ENCODE measurements around the gene PI4KA.
"Not testable (repeated sequence)": the region's sequence is repeated elsewhere in the genome, so short reads cannot be mapped to it uniquely, and the experiment has no call there.

Gene PI4KA

DNA sequence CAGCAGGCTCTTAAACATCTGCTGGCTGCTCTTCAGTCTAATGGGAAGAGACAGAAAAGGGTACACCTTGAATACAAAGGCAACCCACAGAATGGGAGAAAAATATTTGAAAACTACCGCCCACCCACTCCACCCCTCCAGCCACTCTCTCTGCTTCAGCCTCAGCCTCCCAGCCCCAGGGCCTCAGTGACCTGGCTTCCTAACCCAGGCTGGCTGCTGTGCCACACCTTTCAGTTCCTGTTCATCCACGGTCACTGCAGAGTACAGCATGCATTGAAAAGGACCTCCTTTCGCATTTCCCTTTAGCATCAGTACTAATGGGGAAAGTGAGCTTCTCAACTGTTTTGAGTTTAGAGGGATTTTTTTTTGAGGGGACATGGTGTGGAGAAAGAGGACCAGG lies 113.5 kb downstream of the PI4KA start:
- H3K9ac ChIP-seq (ENCODE audit: low read length): no peak overlapping the region
- H3K4me3 ChIP-seq (ENCODE audit: low read length): no peak overlapping the region
- no peaks in the 10 kb centered on the region for H3K4me1 ChIP-seq (ENCODE audit: control insufficient read depth, low read depth, low read length)
- no peak overlapping the region for H3K27ac ChIP-seq (ENCODE audit: low read length)
- H3K27me3 ChIP-seq (ENCODE audit: control insufficient read depth, insufficient read depth, low read length): no peaks in the 10 kb centered on the region
- no peaks in the 10 kb centered on the region for H3K9me3 ChIP-seq (ENCODE audit: control insufficient read depth, low read depth, low read length)
- H3K36me3 ChIP-seq (ENCODE audit: control insufficient read depth, low read depth, low read length): peaks cover 6% of the 10 kb centered on the region

DNA sequence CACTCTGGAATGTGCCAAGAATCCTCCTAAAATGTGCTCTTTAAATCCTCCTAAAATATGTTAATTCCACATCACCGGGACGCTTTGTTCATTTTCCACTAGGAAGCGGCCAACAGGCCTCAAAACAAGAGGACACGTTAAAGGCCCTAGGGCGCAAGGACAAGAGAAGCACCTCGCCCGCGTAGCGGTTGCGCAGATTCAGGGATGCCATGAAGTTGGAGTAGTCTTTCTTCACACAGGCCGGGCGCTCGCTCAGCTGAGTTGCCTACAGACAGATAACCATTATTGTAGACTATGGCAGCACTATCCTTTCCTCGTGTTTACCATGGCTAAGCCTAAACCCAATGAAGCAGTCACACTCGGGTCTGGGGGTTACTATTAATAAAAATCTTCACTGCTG lies 114.2 kb downstream of the PI4KA start:
- Histone ChIP-seq H3K4me3 (ENCODE audit: low read length) (no peak overlapping the region), H3K36me3 (ENCODE audit: control insufficient read depth, low read depth, low read length) (peaks cover 6% of the 10 kb centered on the region), H3K9me3 (ENCODE audit: control insufficient read depth, low read depth, low read length) (no peaks in the 10 kb centered on the region), H3K9ac (ENCODE audit: low read length) (no peak overlapping the region), H3K27ac (ENCODE audit: low read length) (no peak overlapping the region), H3K4me1 (ENCODE audit: control insufficient read depth, low read depth, low read length) (no peaks in the 10 kb centered on the region), H3K27me3 (ENCODE audit: control insufficient read depth, insufficient read depth, low read length) (no peaks in the 10 kb centered on the region)

DNA sequence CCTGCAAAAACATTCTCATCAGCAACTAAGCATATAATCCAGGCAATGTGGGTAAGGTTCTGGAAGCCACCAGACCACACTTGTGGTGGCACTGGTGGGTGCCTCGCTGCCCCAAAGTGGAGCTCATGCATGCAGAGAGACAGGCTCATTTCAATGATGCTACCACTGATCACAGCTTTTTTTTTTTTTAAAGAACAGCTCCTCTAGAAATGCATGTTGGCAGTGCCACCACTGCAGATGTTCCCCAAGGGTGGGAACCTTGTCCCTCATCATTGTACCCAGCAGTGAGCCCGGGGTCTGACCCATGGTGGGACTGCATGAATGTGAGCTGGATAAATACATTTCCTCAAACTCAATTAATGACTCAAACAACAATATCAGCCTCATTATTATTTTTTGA lies 115.8 kb downstream of the PI4KA start:
- peaks cover 6% of the 10 kb centered on the region for H3K36me3 ChIP-seq (ENCODE audit: control insufficient read depth, low read depth, low read length)

DNA sequence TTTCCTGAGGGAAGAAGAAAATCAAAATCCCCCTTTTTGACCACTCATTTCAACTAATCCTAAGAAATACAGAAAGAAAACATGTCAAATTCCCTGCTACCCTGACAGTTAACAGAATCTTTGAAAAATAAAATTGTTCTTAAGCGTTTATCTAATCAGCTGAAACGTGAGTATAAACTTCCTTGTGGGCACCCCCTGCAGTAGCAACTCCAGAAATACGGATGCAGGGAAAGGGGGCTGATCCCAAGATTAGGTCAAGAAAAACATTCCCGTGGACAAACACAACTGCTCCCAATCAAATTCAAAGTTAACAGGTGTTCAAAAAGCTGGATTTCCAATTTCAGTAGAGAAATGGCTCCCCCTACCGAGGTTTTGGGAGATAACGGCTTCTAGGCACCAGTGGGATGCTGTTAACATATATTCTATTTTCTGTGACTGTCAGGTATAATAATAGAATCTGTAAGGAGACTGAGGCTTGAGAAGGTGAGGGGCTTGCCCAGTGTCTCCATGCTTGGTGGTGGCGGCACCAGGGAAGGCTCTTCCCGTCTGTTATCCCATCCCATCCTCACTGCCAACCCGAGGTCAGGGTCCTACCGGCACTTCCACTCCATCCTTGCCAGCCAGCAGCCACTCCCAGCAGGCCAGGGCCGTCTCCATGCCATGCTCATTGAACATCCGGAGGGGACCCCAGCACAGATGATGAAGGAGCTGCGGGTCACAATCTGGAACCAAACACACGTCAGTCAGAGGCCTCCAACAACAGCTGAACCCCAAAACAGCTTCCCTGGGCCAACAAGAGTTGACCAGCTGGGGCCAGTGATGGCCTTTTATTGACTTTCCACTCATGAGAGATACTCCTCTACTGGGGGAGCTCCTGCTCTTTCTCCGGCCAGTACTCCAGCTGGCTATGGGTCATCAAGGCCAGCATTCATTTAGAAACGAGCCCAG lies 116.7 kb downstream of the PI4KA start:
- Histone ChIP-seq H3K27ac (ENCODE audit: low read length) (no peak overlapping the region), H3K9ac (ENCODE audit: low read length) (no peak overlapping the region), H3K27me3 (ENCODE audit: control insufficient read depth, insufficient read depth, low read length) (no peaks in the 10 kb centered on the region), H3K9me3 (ENCODE audit: control insufficient read depth, low read depth, low read length) (no peaks in the 10 kb centered on the region), H3K4me3 (ENCODE audit: low read length) (no peak overlapping the region), H3K36me3 (ENCODE audit: control insufficient read depth, low read depth, low read length) (peaks cover under 1% of the 10 kb centered on the region), H3K4me1 (ENCODE audit: control insufficient read depth, low read depth, low read length) (no peaks in the 10 kb centered on the region)

More for the DNA sequence above, 115.8 kb downstream of the PI4KA start:
- Histone ChIP-seq H3K4me3 (ENCODE audit: low read length) (no peak overlapping the region), H3K9me3 (ENCODE audit: control insufficient read depth, low read depth, low read length) (no peaks in the 10 kb centered on the region), H3K27ac (ENCODE audit: low read length) (no peak overlapping the region), H3K4me1 (ENCODE audit: control insufficient read depth, low read depth, low read length) (no peaks in the 10 kb centered on the region), H3K9ac (ENCODE audit: low read length) (no peak overlapping the region), H3K27me3 (ENCODE audit: control insufficient read depth, insufficient read depth, low read length) (no peaks in the 10 kb centered on the region)

DNA sequence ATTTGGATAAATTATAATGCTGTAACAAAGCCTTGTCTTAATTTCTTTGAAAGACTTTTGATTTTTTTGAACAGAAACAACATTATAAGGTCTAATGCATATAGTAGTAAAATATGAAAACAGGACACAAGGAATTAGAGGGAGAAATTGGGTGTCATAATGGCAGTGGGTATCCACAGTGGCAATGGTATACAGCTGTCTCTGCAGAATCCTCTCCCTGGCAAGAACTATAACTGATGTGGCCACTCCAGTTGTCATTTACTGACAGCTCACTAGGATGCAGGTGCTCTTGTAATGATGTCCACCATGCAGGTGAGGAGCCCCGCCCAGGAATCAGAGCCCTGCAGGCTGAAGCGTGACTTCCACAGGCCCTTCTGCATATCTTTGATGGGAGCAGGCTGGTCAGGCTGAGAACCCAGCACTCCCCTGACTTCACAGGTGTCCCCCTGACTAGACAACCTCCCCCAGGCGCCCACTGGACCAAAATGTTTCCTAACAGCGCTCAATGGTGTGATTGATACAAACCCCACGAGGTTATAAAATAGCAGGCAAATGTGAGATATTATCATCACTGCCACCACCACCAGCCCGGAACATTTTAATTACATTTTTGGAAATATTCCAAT lies 117.5 kb downstream of the PI4KA start:
- no peak overlapping the region for H3K27ac ChIP-seq (ENCODE audit: low read length)
- H3K36me3 ChIP-seq (ENCODE audit: control insufficient read depth, low read depth, low read length): no peaks in the 10 kb centered on the region
- no peaks in the 10 kb centered on the region for H3K4me1 ChIP-seq (ENCODE audit: control insufficient read depth, low read depth, low read length)

DNA sequence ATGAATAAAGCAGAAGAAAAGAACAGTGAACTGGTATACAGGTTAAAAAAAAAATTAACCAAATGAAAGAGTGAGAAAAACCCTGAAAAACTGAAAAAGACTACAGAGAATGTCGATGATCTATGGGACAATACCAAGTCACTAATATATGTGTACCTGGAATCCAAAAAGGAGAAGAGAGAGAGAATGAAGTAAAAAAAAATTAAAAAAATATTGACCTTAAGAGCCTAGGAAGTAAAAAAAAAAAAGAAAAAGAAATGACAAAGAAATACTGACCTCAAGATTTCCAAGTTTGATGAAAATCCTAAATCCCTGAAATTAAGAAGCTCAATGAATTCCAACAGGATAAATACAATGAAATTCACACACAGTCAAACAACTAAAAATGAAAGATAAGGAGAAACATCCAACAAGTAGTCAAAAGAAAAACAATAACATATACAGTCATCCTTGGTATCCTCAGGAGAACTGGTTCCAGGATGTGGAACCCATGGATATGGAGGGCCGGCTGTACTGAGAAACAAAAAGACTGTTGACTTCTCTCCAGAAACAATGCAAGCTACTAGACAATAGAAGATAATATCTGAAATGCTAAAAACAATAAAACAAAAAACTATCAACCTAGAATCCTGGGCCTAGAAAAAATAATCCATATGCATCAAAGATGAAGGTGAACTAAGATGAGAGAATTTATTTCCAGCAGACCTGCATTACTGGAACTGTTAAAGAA lies 118.2 kb downstream of the PI4KA start:
- Histone ChIP-seq H3K36me3 (ENCODE audit: control insufficient read depth, low read depth, low read length) (no peaks in the 10 kb centered on the region), H3K4me3 (ENCODE audit: low read length) (no peak overlapping the region), H3K9ac (ENCODE audit: low read length) (no peak overlapping the region), H3K27ac (ENCODE audit: low read length) (no peak overlapping the region), H3K4me1 (ENCODE audit: control insufficient read depth, low read depth, low read length) (no peaks in the 10 kb centered on the region), H3K9me3 (ENCODE audit: control insufficient read depth, low read depth, low read length) (no peaks in the 10 kb centered on the region), H3K27me3 (ENCODE audit: control insufficient read depth, insufficient read depth, low read length) (no peaks in the 10 kb centered on the region)

More for the DNA sequence above, 117.5 kb downstream of the PI4KA start:
- Histone ChIP-seq H3K4me3 (ENCODE audit: low read length) (no peak overlapping the region), H3K27me3 (ENCODE audit: control insufficient read depth, insufficient read depth, low read length) (no peaks in the 10 kb centered on the region), H3K9me3 (ENCODE audit: control insufficient read depth, low read depth, low read length) (no peaks in the 10 kb centered on the region), H3K9ac (ENCODE audit: low read length) (no peak overlapping the region)

DNA sequence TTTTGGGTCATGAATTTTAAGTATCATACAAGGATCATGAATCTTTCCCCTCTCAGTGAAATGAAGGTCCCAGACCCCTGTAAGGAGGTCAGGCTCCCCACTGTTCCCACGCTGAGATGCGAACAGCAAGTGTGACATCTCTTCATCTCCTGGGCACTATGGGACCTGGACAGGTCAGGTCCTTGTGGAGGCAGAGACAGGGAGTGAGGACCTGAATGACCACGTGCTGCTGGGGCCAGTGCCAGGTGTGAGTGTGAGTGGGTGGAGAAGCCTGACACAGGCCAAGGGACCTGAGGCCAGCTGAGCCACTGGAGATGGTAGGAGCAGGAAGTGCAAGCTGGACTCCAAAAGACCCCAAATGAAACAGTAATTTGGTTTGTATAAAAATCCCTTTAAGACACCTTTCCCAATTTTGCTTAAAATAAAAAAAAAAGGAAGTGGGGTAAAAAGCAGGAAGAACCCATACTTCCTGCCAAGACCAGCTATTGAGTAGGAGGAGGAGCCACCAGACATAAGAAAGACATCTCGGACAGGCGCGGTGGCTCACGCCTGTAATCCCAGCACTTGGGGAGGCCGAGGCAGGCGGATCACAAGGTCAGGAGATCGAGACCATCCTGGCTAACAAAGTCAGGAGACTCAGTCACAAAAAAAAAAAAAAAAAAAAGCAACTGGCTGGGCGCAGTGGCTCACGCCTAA lies 120.1 kb downstream of the PI4KA start:
- no peaks in the 10 kb centered on the region for H3K9me3 ChIP-seq (ENCODE audit: control insufficient read depth, low read depth, low read length)
- H3K4me1 ChIP-seq (ENCODE audit: control insufficient read depth, low read depth, low read length): no peaks in the 10 kb centered on the region
- H3K4me3 ChIP-seq (ENCODE audit: low read length): no peak overlapping the region
- no peaks in the 10 kb centered on the region for H3K27me3 ChIP-seq (ENCODE audit: control insufficient read depth, insufficient read depth, low read length)
- no peak overlapping the region for H3K27ac ChIP-seq (ENCODE audit: low read length)
- H3K36me3 ChIP-seq (ENCODE audit: control insufficient read depth, low read depth, low read length): no peaks in the 10 kb centered on the region
- no peak overlapping the region for H3K9ac ChIP-seq (ENCODE audit: low read length)

DNA sequence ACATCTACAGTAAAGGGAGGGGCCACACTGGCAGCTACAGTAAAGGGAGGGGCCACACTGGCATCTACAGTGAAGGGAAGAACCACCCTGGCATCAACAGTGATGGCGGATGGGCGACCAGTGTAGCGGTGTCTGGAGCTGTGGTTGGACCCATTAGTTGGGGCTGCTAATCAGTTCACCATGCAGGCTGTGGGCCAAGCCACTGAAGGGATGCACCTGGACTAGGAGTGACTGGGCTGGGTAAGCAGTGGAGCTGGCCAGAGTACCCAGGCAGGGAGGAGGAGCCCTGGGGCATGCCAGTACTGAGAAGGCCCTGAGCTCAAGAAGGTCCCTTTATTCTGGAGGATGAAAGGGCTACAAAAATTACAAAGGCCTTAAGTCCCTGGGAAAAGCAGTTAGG lies 121.7 kb downstream of the PI4KA start:
- H3K4me1 ChIP-seq (ENCODE audit: control insufficient read depth, low read depth, low read length); H3K9me3 ChIP-seq (ENCODE audit: control insufficient read depth, low read depth, low read length); H3K9ac ChIP-seq (ENCODE audit: low read length); H3K27me3 ChIP-seq (ENCODE audit: control insufficient read depth, insufficient read depth, low read length); H3K27ac ChIP-seq (ENCODE audit: low read length); H3K36me3 ChIP-seq (ENCODE audit: control insufficient read depth, low read depth, low read length); H3K4me3 ChIP-seq (ENCODE audit: low read length): not testable (repeated sequence)

DNA sequence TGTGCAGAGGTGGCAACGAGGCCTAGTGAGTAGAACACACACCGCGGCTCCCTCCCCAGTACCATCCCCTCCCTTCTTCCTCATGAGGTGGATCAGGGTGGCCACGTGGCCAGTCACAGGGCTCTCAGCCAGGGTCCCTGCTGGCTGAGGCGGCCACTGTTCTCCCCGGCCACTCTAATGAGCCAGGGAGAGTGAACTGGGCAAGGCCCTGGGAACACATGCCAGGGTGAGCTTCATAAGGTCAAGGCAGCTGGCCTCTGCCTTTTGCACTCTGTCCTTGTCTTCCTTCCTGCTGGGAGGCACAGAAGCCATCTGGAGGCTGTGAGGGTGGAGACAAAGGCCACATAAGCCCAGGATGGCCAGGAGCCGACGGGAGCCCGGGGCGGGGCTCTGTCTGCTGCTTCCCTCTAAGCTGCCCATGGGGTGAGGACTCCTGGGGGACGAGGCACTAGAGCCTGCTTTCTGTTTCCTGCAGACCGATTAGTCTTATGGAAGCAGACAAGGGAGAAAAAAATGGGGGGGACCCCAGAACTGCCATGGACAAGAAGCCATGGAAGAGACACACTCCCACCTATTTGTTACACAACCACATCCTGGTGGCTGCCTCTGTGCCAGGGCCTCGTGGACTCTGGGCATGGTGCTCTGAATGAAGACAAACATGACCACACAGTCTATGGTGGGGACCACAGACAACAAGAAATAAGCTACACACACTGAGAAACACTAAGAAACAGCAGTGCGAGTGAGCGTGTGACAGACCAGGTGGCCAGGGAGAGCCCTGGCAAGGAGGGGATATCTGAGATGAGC lies 123.1 kb downstream of the PI4KA start:
- not testable (repeated sequence) for H3K4me3 ChIP-seq (ENCODE audit: low read length); H3K27ac ChIP-seq (ENCODE audit: low read length); H3K9me3 ChIP-seq (ENCODE audit: control insufficient read depth, low read depth, low read length); H3K9ac ChIP-seq (ENCODE audit: low read length); H3K36me3 ChIP-seq (ENCODE audit: control insufficient read depth, low read depth, low read length); H3K4me1 ChIP-seq (ENCODE audit: control insufficient read depth, low read depth, low read length); H3K27me3 ChIP-seq (ENCODE audit: control insufficient read depth, insufficient read depth, low read length)

DNA sequence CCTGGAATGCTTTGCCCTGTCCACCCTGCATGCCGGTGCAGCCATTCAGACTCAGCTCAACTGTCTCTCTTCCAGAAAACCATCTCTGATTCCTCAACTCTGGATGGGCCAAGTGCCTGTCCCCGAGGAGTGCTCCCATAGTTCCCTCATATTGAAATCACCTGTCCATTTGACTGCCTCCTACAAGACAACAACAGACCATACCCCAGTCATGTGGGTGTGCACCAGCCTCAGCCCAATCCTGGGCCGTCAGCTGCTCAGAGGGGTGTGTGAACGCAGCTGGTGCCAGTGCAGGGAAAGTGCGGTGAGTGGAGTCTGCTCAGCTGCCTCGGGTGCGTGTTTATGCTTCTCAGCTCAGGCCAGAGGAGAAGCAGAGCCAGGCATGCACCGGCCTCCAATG lies 126.2 kb downstream of the PI4KA start:
- H3K27ac ChIP-seq (ENCODE audit: low read length); H3K4me3 ChIP-seq (ENCODE audit: low read length); H3K9me3 ChIP-seq (ENCODE audit: control insufficient read depth, low read depth, low read length); H3K36me3 ChIP-seq (ENCODE audit: control insufficient read depth, low read depth, low read length); H3K4me1 ChIP-seq (ENCODE audit: control insufficient read depth, low read depth, low read length); H3K27me3 ChIP-seq (ENCODE audit: control insufficient read depth, insufficient read depth, low read length); H3K9ac ChIP-seq (ENCODE audit: low read length): not testable (repeated sequence)

Measured in iPS-18a (cell line).